DMS114 treated with DMSO at 0.1 percent for 48 hours (cell line): Measurements from ENCODE around the gene SSC5D.

Experiments
- DNase-seq: peaks from one replicate; lab custom pipeline; 2025; ENCODE audit not compliant: unreplicated experiment; lab: John Stamatoyannopoulos, UW

SSC5D gene

DNA sequence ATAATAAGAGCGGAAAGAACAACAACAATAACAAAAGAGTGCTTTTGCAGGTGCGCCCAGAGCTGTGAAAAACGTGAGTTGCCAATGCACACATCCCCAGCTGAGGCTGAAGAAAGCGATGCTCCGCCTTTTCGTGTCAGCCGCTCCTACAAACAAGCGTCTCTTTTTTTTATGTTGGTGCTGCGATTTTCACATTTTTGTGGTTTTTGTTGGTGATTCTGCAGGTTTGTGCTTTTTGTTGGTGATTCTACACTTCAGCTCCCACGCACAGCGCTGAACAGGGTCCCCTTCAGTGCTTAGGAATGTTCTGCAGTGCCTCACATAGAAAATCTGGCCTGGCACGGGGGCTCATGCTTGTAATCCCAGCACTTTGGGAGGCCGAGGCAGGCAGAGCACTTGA, 64.4 kb downstream of the SSC5D start:
- no peak for DNase-seq

DNA sequence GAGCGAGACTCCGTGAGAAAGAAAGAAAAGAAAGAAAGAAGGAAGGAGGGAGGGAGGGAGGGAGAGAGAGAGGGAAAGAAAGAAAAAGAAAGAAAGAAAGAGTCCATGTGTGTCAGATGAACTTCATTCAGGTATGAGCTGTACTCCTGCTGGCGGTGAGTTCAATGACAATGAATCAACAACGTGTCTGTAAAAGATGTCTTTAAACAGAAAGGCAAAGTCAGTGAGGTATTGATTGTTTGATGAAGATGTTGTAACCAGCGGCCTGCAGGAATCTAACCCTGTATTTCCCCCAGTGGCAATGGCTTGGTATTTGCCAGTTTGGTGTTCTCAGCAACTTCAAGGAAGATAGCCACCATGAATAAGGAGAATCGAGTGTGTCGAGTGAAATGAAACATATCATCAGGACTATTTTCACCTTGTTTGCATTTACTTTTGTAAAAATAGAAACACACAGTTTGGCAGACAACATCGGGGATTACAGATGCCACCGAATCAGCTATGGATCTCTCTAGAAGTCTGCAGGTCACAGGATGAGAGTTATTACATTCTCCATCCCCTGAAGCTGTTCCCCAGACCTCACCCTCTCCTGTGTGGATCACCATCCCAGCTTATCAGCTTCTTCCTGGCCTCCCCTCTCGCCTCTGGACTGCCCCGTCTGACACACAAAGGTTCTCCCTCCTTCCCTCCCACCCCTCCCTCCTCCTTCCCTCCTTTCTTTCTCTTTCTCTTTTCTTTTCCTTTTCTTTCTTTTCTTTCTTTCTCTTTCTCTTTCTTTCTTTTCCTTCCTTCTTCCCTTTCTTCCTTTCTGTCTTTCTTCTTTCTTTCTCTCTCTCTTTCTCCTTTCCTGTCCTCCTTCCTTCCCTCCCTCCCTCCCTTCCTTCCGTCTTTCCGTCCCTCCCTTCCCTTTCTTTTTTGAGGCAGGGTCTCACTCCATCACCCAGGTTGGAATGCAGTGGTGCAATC, 65.3 kb downstream of the SSC5D start:
- no peak for DNase-seq

GRCh38 chr19:55554302-55554701, 66.1 kb downstream of the SSC5D start:
- no peak for DNase-seq

GRCh38 chr19:55554741-55555152, 66.5 kb downstream of the SSC5D start:
- DNase-seq: no peak

DNA sequence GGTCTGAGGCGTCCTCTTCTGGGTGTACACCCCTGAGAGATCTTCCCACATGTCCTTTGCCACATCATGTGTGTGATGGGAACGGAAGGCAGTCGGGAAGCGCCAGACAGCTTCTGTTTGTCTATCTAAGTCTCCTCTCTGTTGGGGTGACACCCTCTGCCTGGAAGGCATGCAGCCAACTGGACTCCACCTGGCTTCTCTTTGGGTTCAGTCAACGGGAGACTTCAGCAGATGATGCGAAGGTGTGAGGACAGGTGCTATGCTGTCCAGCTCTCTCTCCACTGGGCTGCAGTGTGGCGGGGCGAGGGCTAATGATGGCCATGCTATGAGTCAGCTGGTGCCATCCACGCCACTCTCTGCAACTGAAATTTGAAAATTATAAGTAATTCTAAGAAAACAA, 71.4 kb downstream of the SSC5D start:
- no peak for DNase-seq

- DNase-seq: no peak
These were observed 75.0 kb downstream of the SSC5D start for GRCh38 chr19:55563261-55563690.

DNA sequence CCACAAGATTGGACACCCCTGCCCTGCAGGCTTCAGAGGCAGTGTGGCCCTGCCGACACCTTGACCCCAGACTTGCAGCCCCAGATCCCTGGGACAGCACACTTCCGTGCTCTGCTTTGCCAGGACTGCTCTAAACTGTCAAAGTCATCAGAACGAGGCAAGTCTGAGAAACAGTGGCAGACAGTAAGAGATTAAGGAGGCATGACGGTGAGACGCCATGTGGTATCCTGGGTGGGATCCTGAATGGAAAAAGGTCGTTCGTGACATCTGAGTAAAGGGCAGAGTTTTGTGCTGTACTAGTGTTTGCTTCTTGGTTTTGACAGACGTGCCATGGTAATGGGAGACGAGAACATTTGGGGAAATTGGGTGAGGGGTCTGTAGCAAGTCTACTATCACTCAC, 78.6 kb downstream of the SSC5D start:
- DNase-seq: no peak

DNA sequence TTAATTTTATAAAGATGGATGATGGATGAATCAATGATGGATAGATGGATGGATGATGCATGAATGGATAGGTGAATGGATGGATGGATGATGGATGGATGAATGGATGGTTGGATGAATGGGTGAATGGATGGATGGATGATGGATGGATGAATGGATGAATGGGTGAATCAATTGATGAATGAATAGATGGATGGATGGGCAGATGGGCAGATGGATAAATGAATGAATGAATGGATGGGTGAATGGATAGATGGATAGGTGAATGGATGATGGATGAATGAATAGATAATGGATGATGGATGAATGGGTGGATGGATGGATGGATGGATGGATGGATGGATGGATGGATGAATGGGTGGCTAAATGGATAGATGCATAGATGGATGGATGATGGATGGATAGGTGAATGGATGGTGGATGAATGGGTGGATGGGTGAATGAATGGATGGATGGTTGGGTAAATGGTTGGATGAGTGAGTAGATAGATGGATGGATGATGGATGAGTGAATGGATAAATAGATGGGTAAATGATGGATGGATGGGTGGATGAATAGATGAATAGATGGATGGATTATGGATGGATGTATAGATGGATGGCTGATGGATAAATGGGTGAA, 79.6 kb downstream of the SSC5D start:
- DNase-seq: no peak
